SK-N-SH (cell line): Measurements from ENCODE around the gene ZDHHC11. TPM values are rescaled to one million over a fixed set of nuclear protein-coding genes. Genes with fewer than 3 reads are reported as not detected.
"Not testable (repeated sequence)": the region's sequence is repeated elsewhere in the genome, so short reads cannot be mapped to it uniquely, and the experiment has no call there.

Source experiments
- CTCF ChIA-PET: fragments of 300-600, 350-600 bp; formaldehyde crosslinking; extraction: SDS; loops from one replicate; lab custom pipeline; 2021; lab: Yijun Ruan, JAX
- POLR2A ChIA-PET: fragments of 350-600 bp; sonication (Branson Sonifier 250); formaldehyde crosslinking; extraction: SDS; loops from one replicate; lab custom pipeline; 2020; ENCODE audit warnings: antibody characterized with exemption, inconsistent platforms; lab: Yijun Ruan, JAX
- DNase-seq: peaks from one replicate; pipeline ENCODE4 v3.0.0; 2012
- H2AFZ ChIP-seq: fragments of 200-600 bp; sonication (generic); 2 replicates; pipeline ENCODE4 v1.8.1; 2016; ENCODE audit warnings: antibody characterized with exemption, mild to moderate bottlenecking, low read depth
- H3F3A ChIP-seq: fragments of 200-600 bp; sonication (generic); replicated peaks from 2 replicates; pipeline ENCODE3; 2016; ENCODE audit warnings: antibody characterized with exemption, mild to moderate bottlenecking; ENCODE audit not compliant: insufficient read depth
- H3K27ac ChIP-seq, 2 experiments: fragments of 200-500 bp in 1 of 2; fragments of 200-600 bp in 1 of 2; sonication (Bioruptor generic) in 1 of 2; sonication (generic), shearing (Covaris generic) in 1 of 2; 2 replicates each; pipeline versions ENCODE4 v1.5.1 to v1.6.1; 2014 to 2016; ENCODE audit warnings: low read depth in 2 of 2, inconsistent platforms in 1 of 2, low read length in 1 of 2, mild to moderate bottlenecking in 1 of 2, mixed read lengths in 1 of 2
- H3K27me3 ChIP-seq: fragments of 200-600 bp; sonication (generic), shearing (Covaris generic); 2 replicates; pipeline ENCODE4 v1.6.1; 2016; ENCODE audit warnings: mixed run types; ENCODE audit not compliant: insufficient read depth
- H3K36me3 ChIP-seq, 2 experiments: fragments of 200-500 bp in 1 of 2; fragments of 200-600 bp in 1 of 2; sonication (Bioruptor generic) in 1 of 2; sonication (generic) in 1 of 2; replicated peaks in 1 of 2; 2 replicates each; pipeline versions ENCODE3 to v1.5.1; 2014 to 2016; ENCODE audit warnings: low read length in 1 of 2, mild to moderate bottlenecking in 1 of 2; ENCODE audit not compliant: insufficient read depth in 2 of 2, control insufficient read depth in 1 of 2
- H3K4me1 ChIP-seq, 2 experiments: fragments of 200-500 bp in 1 of 2; fragments of 200-600 bp in 1 of 2; sonication (Bioruptor generic) in 1 of 2; sonication (generic), shearing (Covaris generic) in 1 of 2; 2 replicates each; pipeline versions ENCODE4 v1.5.1 to v1.6.1; 2014 to 2016; ENCODE audit warnings: low read depth in 1 of 2, low read length in 1 of 2, mixed run types in 1 of 2; ENCODE audit not compliant: insufficient read depth in 2 of 2, control insufficient read depth in 1 of 2
- H3K4me2 ChIP-seq: fragments of 200-600 bp; sonication (generic), shearing (Covaris generic); 2 replicates; pipeline ENCODE4 v1.6.1; 2017; ENCODE audit warnings: mixed run types
- H3K4me3 ChIP-seq, 2 experiments: fragments of 200-500 bp in 1 of 2; fragments of 200-600 bp in 1 of 2; sonication (Bioruptor generic) in 1 of 2; sonication (generic), shearing (Covaris generic) in 1 of 2; 2 replicates each; pipeline versions ENCODE4 v1.5.1 to v1.8.1; 2014 to 2016; ENCODE audit warnings: low read depth in 2 of 2, inconsistent platforms in 1 of 2, low read length in 1 of 2, mild to moderate bottlenecking in 1 of 2, mixed read lengths in 1 of 2, moderate library complexity in 1 of 2
- H3K79me2 ChIP-seq: fragments of 200-600 bp; sonication (generic); 2 replicates; pipeline ENCODE4 v1.8.1; 2017; ENCODE audit warnings: mild to moderate bottlenecking; ENCODE audit not compliant: insufficient read depth
- H3K9ac ChIP-seq: fragments of 200-600 bp; sonication (generic); 2 replicates; pipeline ENCODE4 v1.6.1; 2017; ENCODE audit warnings: mixed run types
- H3K9me2 ChIP-seq: fragments of 200-600 bp; sonication (generic); 2 replicates; pipeline ENCODE4 v1.6.1; 2017; ENCODE audit warnings: mixed run types
- H3K9me3 ChIP-seq: fragments of 200-600 bp; sonication (generic); 2 replicates; pipeline ENCODE4 v1.6.1; 2017; ENCODE audit warnings: mixed run types, mild to moderate bottlenecking, moderate library complexity
- H4K20me1 ChIP-seq: fragments of 200-600 bp; sonication (generic); 2 replicates; pipeline ENCODE4 v1.6.1; 2017; ENCODE audit warnings: mild to moderate bottlenecking, mixed run types; ENCODE audit not compliant: insufficient read depth
- ELF1 ChIP-seq: IDR thresholded peaks from 2 replicates; pipeline ENCODE4 v1.4.0; 2012
- FOSL2 ChIP-seq: IDR thresholded peaks from 2 replicates; pipeline ENCODE4 v1.4.0; 2012; ENCODE audit warnings: low read depth, mild to moderate bottlenecking, moderate library complexity, borderline replicate concordance
- FOXJ3 ChIP-seq: sonication (generic); formaldehyde crosslinking; IDR thresholded peaks from 2 replicates; pipeline ENCODE4 v1.5.1; 2020; ENCODE audit warnings: mild to moderate bottlenecking, missing genetic modification reagents
- IRF3 ChIP-seq: fragments of 150-350 bp; IDR thresholded peaks from 2 replicates; pipeline ENCODE4 v1.6.1; 2016; ENCODE audit warnings: mild to moderate bottlenecking, low read depth, low read length
- MEF2A ChIP-seq: IDR thresholded peaks from 2 replicates; pipeline ENCODE4 v1.4.0; 2012; ENCODE audit warnings: low read depth, borderline replicate concordance
- NFIC ChIP-seq: IDR thresholded peaks from 2 replicates; pipeline ENCODE4 v1.4.0; 2012; ENCODE audit warnings: borderline replicate concordance
- PBX3 ChIP-seq: IDR thresholded peaks from 2 replicates; pipeline ENCODE4; 2012
- POLR2AphosphoS5 ChIP-seq: IDR thresholded peaks from 2 replicates; pipeline ENCODE4 v1.6.1; 2012; ENCODE audit warnings: low read depth, low read length
- RFX5 ChIP-seq: IDR thresholded peaks from 2 replicates; pipeline ENCODE4 v1.6.1; 2012; ENCODE audit warnings: mild to moderate bottlenecking, improper control_type of control experiment, low read length
- RXRA ChIP-seq: IDR thresholded peaks from 2 replicates; pipeline ENCODE4 v1.4.0; 2012; ENCODE audit warnings: low read depth, mild to moderate bottlenecking, borderline replicate concordance
- SMC3 ChIP-seq: IDR thresholded peaks from 2 replicates; pipeline ENCODE4 v1.6.1; 2012; ENCODE audit warnings: low read depth, low read length, improper control_type of control experiment
- TEAD4 ChIP-seq: IDR thresholded peaks from 2 replicates; pipeline ENCODE4 v1.4.0; 2012; ENCODE audit warnings: mild to moderate bottlenecking, borderline replicate concordance; ENCODE audit not compliant: insufficient read depth
- YY1 ChIP-seq: IDR thresholded peaks from 2 replicates; pipeline ENCODE4 v1.4.0; 2012; ENCODE audit warnings: low read depth, mild to moderate bottlenecking
- WGBS: methylation state at CpG from one replicate; pipeline ENCODE4 v1.1.6; 2017; ENCODE audit warnings: low lambda C conversion rate; 5-methylcytosine and 5-hydroxymethylcytosine counted together
- polyA plus RNA-seq, 3 experiments: library from polyadenylated mRNA; depleted of rRNA; stranded (reverse); fragments of >200 nt; gene quantifications; 2 replicates each; pipeline ENCODE4 v1.2.3, GENCODE V29; 2012
- TF ChIP-seq, protein P1 (sequence below): IDR thresholded peaks from 2 replicates; pipeline ENCODE4 v1.4.0; 2012; ENCODE audit warnings: low read depth, borderline replicate concordance

ZDHHC11 gene
- polyA plus RNA-seq, 1 of the 3 experiments (the other 2 are of a cell fraction), result 0.76 TPM

GRCh38 chr5:748011-748980, 102.5 kb downstream of the ZDHHC11 start:
- H4K20me1 ChIP-seq, H3K36me3 ChIP-seq, CTCF ChIA-PET, H3K9ac ChIP-seq, H3K27me3 ChIP-seq, H3K4me1 ChIP-seq, POLR2A ChIA-PET, H3K4me3 ChIP-seq, H3K9me3 ChIP-seq, H3K9me2 ChIP-seq, H3K4me2 ChIP-seq, H3K79me2 ChIP-seq, H2AFZ ChIP-seq, H3K27ac ChIP-seq, H3F3A ChIP-seq: not testable (repeated sequence)
- peak; percentile 4 for DNase-seq
- 53% methylated on average over 11 of the region's 18 CpGs for WGBS

- H4K20me1 ChIP-seq, H3F3A ChIP-seq, H3K79me2 ChIP-seq, H3K9ac ChIP-seq, DNase-seq, H3K9me2 ChIP-seq, CTCF ChIA-PET, H3K9me3 ChIP-seq, H3K27me3 ChIP-seq, H3K4me3 ChIP-seq, H3K4me2 ChIP-seq, H2AFZ ChIP-seq, H3K4me1 ChIP-seq, POLR2A ChIA-PET, H3K27ac ChIP-seq, H3K36me3 ChIP-seq: not testable (repeated sequence)
- 33% methylated on average over 4 of the region's 9 CpGs for WGBS
These were observed 103.4 kb downstream of the ZDHHC11 start for GRCh38 chr5:747303-747844.

DNA sequence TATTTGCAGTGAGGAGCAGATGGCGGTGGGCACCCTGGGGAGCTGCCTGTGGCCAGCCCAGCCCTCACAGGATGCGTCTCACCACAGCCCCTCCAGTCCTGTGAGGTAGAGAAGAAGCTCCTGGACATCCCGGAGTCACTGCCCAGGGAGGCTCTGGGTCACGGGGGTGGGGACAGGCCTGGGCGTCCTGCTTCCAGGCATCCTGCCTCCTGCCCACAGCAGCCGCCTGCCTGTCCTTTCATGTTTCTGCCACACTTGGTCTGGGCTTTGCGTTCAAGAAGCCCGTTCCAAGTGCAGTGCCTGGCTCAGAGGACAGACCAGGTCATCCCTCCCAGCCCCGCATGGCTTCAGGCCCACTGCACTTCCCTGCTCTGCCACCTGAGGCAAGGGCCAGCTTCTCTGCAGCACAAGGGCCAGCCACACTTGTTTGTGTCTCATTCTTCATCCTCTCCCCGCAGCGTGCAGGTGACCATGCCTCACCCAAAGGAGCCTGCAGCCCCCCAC, 104.5 kb downstream of the ZDHHC11 start:
- Histone ChIP-seq H3K9ac (no peak overlapping the region), H3K79me2 (no peaks in the 10 kb centered on the region), H2AFZ (no peak overlapping the region), H3F3A (no peaks in the 10 kb centered on the region), H3K27ac (no peak overlapping the region), H3K4me1 (no peaks in the 10 kb centered on the region; a peak in 1 of 4 replicates), H3K4me3 (no peak overlapping the region), H3K9me2 (no peaks in the 10 kb centered on the region), H3K9me3 (no peaks in the 10 kb centered on the region), H3K4me2 (no peak overlapping the region), H4K20me1 (no peaks in the 10 kb centered on the region), H3K36me3 (no peaks in the 10 kb centered on the region), H3K27me3 (no peaks in the 10 kb centered on the region)
- 48% methylated on average over 7 of the region's 11 CpGs for WGBS
- ChIA-PET POLR2A (no interaction called here), CTCF (no interaction called here)
- peak; percentile 28 for DNase-seq
- TF ChIP-seq RFX5, result no peak
- TF ChIP-seq IRF3, result no peak
- TF ChIP-seq MEF2A, result no peak
- TF ChIP-seq ELF1, result no peak
- no peak for TF ChIP-seq YY1
- TF ChIP-seq, protein P1, sequence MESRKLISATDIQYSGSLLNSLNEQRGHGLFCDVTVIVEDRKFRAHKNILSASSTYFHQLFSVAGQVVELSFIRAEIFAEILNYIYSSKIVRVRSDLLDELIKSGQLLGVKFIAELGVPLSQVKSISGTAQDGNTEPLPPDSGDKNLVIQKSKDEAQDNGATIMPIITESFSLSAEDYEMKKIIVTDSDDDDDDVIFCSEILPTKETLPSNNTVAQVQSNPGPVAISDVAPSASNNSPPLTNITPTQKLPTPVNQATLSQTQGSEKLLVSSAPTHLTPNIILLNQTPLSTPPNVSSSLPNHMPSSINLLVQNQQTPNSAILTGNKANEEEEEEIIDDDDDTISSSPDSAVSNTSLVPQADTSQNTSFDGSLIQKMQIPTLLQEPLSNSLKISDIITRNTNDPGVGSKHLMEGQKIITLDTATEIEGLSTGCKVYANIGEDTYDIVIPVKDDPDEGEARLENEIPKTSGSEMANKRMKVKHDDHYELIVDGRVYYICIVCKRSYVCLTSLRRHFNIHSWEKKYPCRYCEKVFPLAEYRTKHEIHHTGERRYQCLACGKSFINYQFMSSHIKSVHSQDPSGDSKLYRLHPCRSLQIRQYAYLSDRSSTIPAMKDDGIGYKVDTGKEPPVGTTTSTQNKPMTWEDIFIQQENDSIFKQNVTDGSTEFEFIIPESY, result no peak
- no peak for TF ChIP-seq SMC3
- no peak for TF ChIP-seq PBX3
- no peak for TF ChIP-seq NFIC
- TF ChIP-seq FOXJ3 (CRISPR knock-in tag), result no peak
- TF ChIP-seq FOSL2, result no peak
- TF ChIP-seq RXRA, result no peak
- TF ChIP-seq TEAD4, result no peak
- TF ChIP-seq POLR2AphosphoS5, result no peak
